ENCODE results near the gene INHBB.

DNA sequence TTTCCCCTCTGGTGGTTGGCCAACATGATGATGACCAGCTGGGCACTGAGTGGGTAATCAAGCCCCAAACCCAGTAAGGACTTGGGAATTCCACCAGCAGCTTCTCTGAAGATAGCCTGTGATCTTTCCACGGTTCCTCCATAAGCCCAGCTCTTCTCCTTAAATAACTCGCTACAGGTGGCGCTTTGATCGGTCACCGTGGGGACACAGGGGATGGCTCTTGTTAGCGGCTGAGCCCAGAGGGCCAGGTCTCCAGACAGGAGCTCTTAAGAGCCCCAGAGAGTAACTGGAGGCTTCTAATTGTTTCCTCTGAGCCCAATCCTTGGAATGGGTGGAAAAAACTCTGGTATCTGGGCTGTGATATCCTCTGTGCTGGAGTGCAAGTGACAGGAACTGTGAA lies 13.6 kb upstream of the INHBB start:
- TF ChIP-seq, protein P1, sequence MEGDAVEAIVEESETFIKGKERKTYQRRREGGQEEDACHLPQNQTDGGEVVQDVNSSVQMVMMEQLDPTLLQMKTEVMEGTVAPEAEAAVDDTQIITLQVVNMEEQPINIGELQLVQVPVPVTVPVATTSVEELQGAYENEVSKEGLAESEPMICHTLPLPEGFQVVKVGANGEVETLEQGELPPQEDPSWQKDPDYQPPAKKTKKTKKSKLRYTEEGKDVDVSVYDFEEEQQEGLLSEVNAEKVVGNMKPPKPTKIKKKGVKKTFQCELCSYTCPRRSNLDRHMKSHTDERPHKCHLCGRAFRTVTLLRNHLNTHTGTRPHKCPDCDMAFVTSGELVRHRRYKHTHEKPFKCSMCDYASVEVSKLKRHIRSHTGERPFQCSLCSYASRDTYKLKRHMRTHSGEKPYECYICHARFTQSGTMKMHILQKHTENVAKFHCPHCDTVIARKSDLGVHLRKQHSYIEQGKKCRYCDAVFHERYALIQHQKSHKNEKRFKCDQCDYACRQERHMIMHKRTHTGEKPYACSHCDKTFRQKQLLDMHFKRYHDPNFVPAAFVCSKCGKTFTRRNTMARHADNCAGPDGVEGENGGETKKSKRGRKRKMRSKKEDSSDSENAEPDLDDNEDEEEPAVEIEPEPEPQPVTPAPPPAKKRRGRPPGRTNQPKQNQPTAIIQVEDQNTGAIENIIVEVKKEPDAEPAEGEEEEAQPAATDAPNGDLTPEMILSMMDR (IDR thresholded peaks at IDR 0.05 in 4 of 5, conservative IDR thresholded peaks at IDR 0.05 in 1 of 5) = no peak
- no peak for TF ChIP-seq POLR2A (IDR thresholded peaks at IDR 0.05)

All from gastrocnemius medialis (tissue), 4 donors.